Gastroesophageal sphincter (tissue), 3 donors: ENCODE measurements around the gene HK2.

Experiments
- EP300 ChIP-seq: sonication (generic); formaldehyde crosslinking; IDR thresholded peaks from one replicate; pipeline ENCODE4 v1.6.1; 2017; ENCODE audit warnings: antibody characterized with exemption, mild to moderate bottlenecking
- POLR2A ChIP-seq, 2 donors: fragments of 450-650 bp; IDR thresholded peaks; one replicate each; pipeline ENCODE4 v1.6.1; 2017; ENCODE audit warnings: antibody characterized with exemption in 2 of 2, mild to moderate bottlenecking in 2 of 2, moderate library complexity in 1 of 2
- POLR2AphosphoS5 ChIP-seq: sonication (generic); formaldehyde crosslinking; IDR thresholded peaks from one replicate; pipeline ENCODE4 v1.6.1; 2017; ENCODE audit warnings: antibody characterized with exemption
- TF ChIP-seq, protein P1 (sequence below), 4 experiments: fragments of 200-600 bp in 2 of 4; fragments of 450-650 bp in 2 of 4; sonication (generic) in 1 of 4; IDR thresholded peaks; one replicate each; pipeline ENCODE4 v1.5.1; 2017 to 2019; ENCODE audit warnings: antibody characterized with exemption in 4 of 4, mild to moderate bottlenecking in 2 of 4, moderate library complexity in 2 of 4

DNA sequence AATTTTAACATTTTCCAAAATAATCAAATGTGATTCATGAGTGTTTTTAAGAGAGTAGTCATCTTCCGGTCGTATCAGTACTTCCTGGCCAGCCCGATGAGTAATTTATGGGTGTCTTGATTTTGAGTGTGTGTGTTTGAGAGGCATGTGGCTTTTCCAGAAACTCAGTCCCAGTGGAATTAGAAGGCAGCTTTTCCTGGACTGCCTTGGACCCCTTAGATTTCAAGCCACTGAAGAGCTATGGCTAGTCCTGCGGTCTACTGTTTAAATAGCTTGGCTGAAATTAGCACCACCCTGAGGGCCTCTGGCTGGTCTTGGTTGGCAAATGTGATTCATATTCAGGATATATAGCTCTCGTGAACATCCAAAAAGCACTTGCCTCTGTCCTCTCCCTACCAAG is 59.4 kb downstream of the HK2 start:
- TF ChIP-seq EP300 (no peak), POLR2A (IDR thresholded peaks at IDR 0.05) (no peak), POLR2AphosphoS5 (no peak)
- TF ChIP-seq, protein P1, sequence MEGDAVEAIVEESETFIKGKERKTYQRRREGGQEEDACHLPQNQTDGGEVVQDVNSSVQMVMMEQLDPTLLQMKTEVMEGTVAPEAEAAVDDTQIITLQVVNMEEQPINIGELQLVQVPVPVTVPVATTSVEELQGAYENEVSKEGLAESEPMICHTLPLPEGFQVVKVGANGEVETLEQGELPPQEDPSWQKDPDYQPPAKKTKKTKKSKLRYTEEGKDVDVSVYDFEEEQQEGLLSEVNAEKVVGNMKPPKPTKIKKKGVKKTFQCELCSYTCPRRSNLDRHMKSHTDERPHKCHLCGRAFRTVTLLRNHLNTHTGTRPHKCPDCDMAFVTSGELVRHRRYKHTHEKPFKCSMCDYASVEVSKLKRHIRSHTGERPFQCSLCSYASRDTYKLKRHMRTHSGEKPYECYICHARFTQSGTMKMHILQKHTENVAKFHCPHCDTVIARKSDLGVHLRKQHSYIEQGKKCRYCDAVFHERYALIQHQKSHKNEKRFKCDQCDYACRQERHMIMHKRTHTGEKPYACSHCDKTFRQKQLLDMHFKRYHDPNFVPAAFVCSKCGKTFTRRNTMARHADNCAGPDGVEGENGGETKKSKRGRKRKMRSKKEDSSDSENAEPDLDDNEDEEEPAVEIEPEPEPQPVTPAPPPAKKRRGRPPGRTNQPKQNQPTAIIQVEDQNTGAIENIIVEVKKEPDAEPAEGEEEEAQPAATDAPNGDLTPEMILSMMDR (IDR thresholded peaks at IDR 0.05) = no peak
